Fibroblast of lung (primary cell): ENCODE measurements around the gene MCF2L.

ENCODE experiments used
- CTCF ChIP-seq, 2 donors: IDR thresholded peaks in 1 of 2; conservative IDR thresholded peaks in 1 of 2; 1 replicate in 1 of 2; 2 replicates in 1 of 2; pipeline ENCODE4 v1.5.1; 2011 to 2012; ENCODE audit warnings: low read length in 2 of 2, control low read depth in 1 of 2, inconsistent platforms in 1 of 2, low read depth in 1 of 2, mild to moderate bottlenecking in 1 of 2
- EZH2 ChIP-seq: IDR thresholded peaks from 2 replicates; pipeline ENCODE4 v1.5.1; 2012; ENCODE audit warnings: low read length, control low read depth, mild to moderate bottlenecking; ENCODE audit errors: missing control alignments

GRCh38 chr13:112968380-112968909 is 569 bp upstream of the MCF2L start:
- TF ChIP-seq CTCF (conservative IDR thresholded peaks at IDR 0.05 in 1 of 2, IDR thresholded peaks at IDR 0.05 in 1 of 2; ENCODE audit: low read depth in 1 of 2, low read length in 2 of 2) (no peak), EZH2 (no peak)
